Astrocyte (in vitro differentiated cells and primary cell): ENCODE data around the gene RTN1. TPM values are rescaled to one million over a fixed set of nuclear protein-coding genes. Genes with fewer than 3 reads are reported as not detected.

ENCODE experiments used
- DNase-seq: peaks from one replicate; pipeline ENCODE4 v3.0.0-alpha.2; 2010; ENCODE audit warnings: low read depth
- FAIRE-seq: peaks from 2 replicates; lab custom pipeline; 2011; peaks lifted over from hg19 to GRCh38; lab: Jason Lieb, UNC
- H2AFZ ChIP-seq: 2 replicates; pipeline ENCODE4 v1.6.0; 2012; ENCODE audit warnings: low read depth, low read length, inconsistent platforms
- H3K27ac ChIP-seq: 2 replicates; pipeline ENCODE4 v1.5.1; 2011; ENCODE audit warnings: low read depth, low read length, inconsistent platforms
- H3K27me3 ChIP-seq: 2 replicates; pipeline ENCODE4 v1.6.0; 2011; ENCODE audit warnings: low read length, inconsistent platforms; ENCODE audit not compliant: insufficient read depth
- H3K36me3 ChIP-seq: 2 replicates; pipeline ENCODE4 v1.5.1; 2011; ENCODE audit warnings: low read length, inconsistent platforms; ENCODE audit not compliant: insufficient read depth
- H3K4me1 ChIP-seq: 2 replicates; pipeline ENCODE4 v1.5.1; 2011; ENCODE audit warnings: low read length, inconsistent platforms; ENCODE audit not compliant: insufficient read depth
- H3K4me2 ChIP-seq: 2 replicates; pipeline ENCODE4 v1.6.0; 2012; ENCODE audit warnings: low read length, inconsistent platforms
- H3K4me3 ChIP-seq: 2 replicates; pipeline ENCODE4 v1.5.1; 2011; ENCODE audit warnings: low read depth, mild to moderate bottlenecking, low read length, inconsistent platforms; ENCODE audit not compliant: insufficient read depth
- H3K79me2 ChIP-seq: 2 replicates; pipeline ENCODE4 v1.6.0; 2012; ENCODE audit warnings: mild to moderate bottlenecking, low read length, inconsistent platforms; ENCODE audit not compliant: insufficient read depth
- H3K9ac ChIP-seq: 2 replicates; pipeline ENCODE4 v1.6.0; 2012; ENCODE audit warnings: mild to moderate bottlenecking, low read length, inconsistent platforms
- H3K9me3 ChIP-seq: 2 replicates; pipeline ENCODE4 v1.5.1; 2012; ENCODE audit warnings: low read depth, mild to moderate bottlenecking, low read length, inconsistent platforms; ENCODE audit not compliant: insufficient read depth
- H4K20me1 ChIP-seq: 2 replicates; pipeline ENCODE4 v1.6.0; 2012; ENCODE audit warnings: low read length, inconsistent platforms; ENCODE audit not compliant: insufficient read depth
- H3K27ac Mint-ChIP-seq: one replicate; pipeline ENCODE4 v1.8.0; 2021; ENCODE audit warnings: mild to moderate bottlenecking, mixed read lengths; ENCODE audit not compliant: unreplicated experiment
- H3K27me3 Mint-ChIP-seq: one replicate; pipeline ENCODE4 v1.8.0; 2021; ENCODE audit warnings: low read depth, mixed read lengths; ENCODE audit not compliant: unreplicated experiment
- H3K36me3 Mint-ChIP-seq: one replicate; pipeline ENCODE4 v1.8.0; 2021; ENCODE audit warnings: low read depth, mixed read lengths; ENCODE audit not compliant: unreplicated experiment
- H3K4me1 Mint-ChIP-seq: one replicate; pipeline ENCODE4 v1.8.0; 2021; ENCODE audit warnings: low read depth, mixed read lengths; ENCODE audit not compliant: unreplicated experiment
- H3K4me3 Mint-ChIP-seq: one replicate; pipeline ENCODE4 v1.8.0; 2021; ENCODE audit warnings: mild to moderate bottlenecking, moderate library complexity, mixed read lengths; ENCODE audit not compliant: unreplicated experiment
- H3K9me3 Mint-ChIP-seq: one replicate; pipeline ENCODE4 v1.8.0; 2021; ENCODE audit warnings: mild to moderate bottlenecking, mixed read lengths; ENCODE audit not compliant: unreplicated experiment
- EZH2 ChIP-seq: IDR thresholded peaks from 2 replicates; pipeline ENCODE4 v1.6.1; 2012; ENCODE audit warnings: mild to moderate bottlenecking, low read length, inconsistent platforms; ENCODE audit not compliant: insufficient read depth
- total RNA-seq: library from RNA; stranded (reverse); gene quantifications from 2 replicates; pipeline ENCODE4 v1.2.1, GENCODE V29; 2021
- TF ChIP-seq, protein P1 (sequence below): IDR thresholded peaks from 2 replicates; pipeline ENCODE4 v1.5.1; 2011; ENCODE audit warnings: low read depth, mild to moderate bottlenecking, inconsistent platforms, low read length, moderate library complexity; ENCODE audit not compliant: insufficient read depth

The RTN1 gene
- total RNA-seq, 1 donor from 2014 or later = 1.2 TPM

DNA sequence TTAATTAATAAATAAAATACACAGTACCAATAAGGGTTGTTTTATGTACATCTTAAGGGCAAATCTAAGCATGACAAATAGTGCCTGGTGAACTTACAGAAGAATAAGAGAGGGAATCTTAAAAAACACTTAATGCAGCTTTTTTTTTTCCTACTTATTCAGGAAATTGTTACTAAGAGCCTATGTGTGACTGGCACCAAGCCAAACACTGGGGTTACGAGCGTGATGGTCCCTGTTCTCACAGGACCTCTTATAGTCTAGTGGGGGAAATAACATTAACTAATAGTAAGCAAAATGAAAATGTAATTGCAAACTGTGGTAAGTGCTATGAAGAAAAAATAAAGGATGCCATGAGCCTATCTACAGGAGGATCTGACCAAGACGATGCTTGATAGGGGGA, 53.6 kb downstream of the RTN1 start:
- no peak overlapping the region for H2AFZ ChIP-seq
- H3K4me2 ChIP-seq = no peak overlapping the region
- no peaks in the 10 kb centered on the region for H3K9me3 Mint-ChIP-seq
- no peak overlapping the region for H3K9ac ChIP-seq
- TF ChIP-seq, protein P1, sequence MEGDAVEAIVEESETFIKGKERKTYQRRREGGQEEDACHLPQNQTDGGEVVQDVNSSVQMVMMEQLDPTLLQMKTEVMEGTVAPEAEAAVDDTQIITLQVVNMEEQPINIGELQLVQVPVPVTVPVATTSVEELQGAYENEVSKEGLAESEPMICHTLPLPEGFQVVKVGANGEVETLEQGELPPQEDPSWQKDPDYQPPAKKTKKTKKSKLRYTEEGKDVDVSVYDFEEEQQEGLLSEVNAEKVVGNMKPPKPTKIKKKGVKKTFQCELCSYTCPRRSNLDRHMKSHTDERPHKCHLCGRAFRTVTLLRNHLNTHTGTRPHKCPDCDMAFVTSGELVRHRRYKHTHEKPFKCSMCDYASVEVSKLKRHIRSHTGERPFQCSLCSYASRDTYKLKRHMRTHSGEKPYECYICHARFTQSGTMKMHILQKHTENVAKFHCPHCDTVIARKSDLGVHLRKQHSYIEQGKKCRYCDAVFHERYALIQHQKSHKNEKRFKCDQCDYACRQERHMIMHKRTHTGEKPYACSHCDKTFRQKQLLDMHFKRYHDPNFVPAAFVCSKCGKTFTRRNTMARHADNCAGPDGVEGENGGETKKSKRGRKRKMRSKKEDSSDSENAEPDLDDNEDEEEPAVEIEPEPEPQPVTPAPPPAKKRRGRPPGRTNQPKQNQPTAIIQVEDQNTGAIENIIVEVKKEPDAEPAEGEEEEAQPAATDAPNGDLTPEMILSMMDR = no peak
- no peak for TF ChIP-seq EZH2
- no peaks in the 10 kb centered on the region for H4K20me1 ChIP-seq
- H3K4me1 Mint-ChIP-seq = no peaks in the 10 kb centered on the region
- no peaks in the 10 kb centered on the region for H3K4me1 ChIP-seq
- no peaks in the 10 kb centered on the region for H3K27me3 Mint-ChIP-seq
- H3K27ac Mint-ChIP-seq = no peak overlapping the region
- H3K79me2 ChIP-seq = no peaks in the 10 kb centered on the region
- FAIRE-seq (no peak), DNase-seq (no peak)
- H3K9me3 ChIP-seq = no peaks in the 10 kb centered on the region
- H3K36me3 Mint-ChIP-seq = no peaks in the 10 kb centered on the region
- no peak overlapping the region for H3K4me3 ChIP-seq
- H3K27me3 ChIP-seq = no peaks in the 10 kb centered on the region
- H3K4me3 Mint-ChIP-seq = no peak overlapping the region
- no peaks in the 10 kb centered on the region for H3K36me3 ChIP-seq
- H3K27ac ChIP-seq = no peak overlapping the region

DNA sequence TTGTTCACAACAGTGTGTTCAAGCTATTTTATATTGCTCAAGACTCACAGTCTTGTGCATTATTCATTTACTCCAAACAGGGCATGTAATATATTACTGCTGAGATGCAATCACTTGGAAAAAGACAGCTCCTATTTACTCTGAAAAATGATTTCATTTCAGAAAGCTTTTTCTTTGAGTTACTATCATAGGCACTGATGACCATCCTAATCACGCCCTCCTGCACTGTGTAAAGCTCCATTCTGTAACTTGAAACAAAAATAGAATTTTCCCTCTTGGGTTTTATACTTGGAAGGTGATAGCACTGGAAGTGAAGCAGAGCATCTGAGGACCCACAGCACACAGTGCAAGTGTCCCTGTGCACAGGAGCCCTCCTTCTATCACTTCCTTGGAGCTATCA, 55.6 kb downstream of the RTN1 start:
- Histone ChIP-seq H3K79me2 (no peaks in the 10 kb centered on the region), H3K4me1 (no peaks in the 10 kb centered on the region), H3K9me3 (no peaks in the 10 kb centered on the region), H3K9ac (no peak overlapping the region), H3K4me2 (no peak overlapping the region), H4K20me1 (no peaks in the 10 kb centered on the region), H3K27me3 (no peaks in the 10 kb centered on the region), H3K36me3 (no peaks in the 10 kb centered on the region), H3K27ac (no peak overlapping the region), H3K4me3 (no peak overlapping the region), H2AFZ (no peak overlapping the region)
- H3K27me3 Mint-ChIP-seq = no peaks in the 10 kb centered on the region
- H3K4me1 Mint-ChIP-seq = no peaks in the 10 kb centered on the region
- H3K27ac Mint-ChIP-seq = no peak overlapping the region
- FAIRE-seq = no peak
- TF ChIP-seq, protein P1 = no peak
- TF ChIP-seq EZH2 = no peak
- no peak overlapping the region for H3K4me3 Mint-ChIP-seq
- no peaks in the 10 kb centered on the region for H3K9me3 Mint-ChIP-seq
- H3K36me3 Mint-ChIP-seq = no peaks in the 10 kb centered on the region
- no peak for DNase-seq

DNA sequence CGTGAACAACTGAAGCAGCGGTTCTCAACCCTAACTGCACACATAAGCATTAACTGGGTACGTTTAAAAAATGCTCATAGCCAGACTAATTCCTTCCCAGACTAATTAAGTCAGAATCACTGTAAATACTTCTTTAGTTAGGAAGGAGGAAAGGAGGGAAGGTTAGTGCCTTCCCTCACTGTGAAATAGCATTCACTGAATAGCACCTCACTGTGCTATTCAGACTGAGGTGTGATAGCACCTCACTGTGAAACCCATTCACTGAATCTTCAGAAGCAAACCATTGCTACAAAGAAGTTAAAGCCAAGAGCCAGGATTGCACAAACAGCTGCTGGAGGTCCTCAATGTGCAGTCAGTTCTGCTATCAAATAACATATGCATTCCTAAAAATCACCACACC, 58.8 kb downstream of the RTN1 start:
- H3K4me1 ChIP-seq = no peaks in the 10 kb centered on the region
- Mint-ChIP-seq H3K36me3 (no peaks in the 10 kb centered on the region), H3K9me3 (no peaks in the 10 kb centered on the region), H3K27ac (no peak overlapping the region), H3K4me3 (no peak overlapping the region), H3K4me1 (no peaks in the 10 kb centered on the region), H3K27me3 (no peaks in the 10 kb centered on the region)
- TF ChIP-seq, protein P1 = no peak
- no peak for TF ChIP-seq EZH2
- no peaks in the 10 kb centered on the region for H4K20me1 ChIP-seq
- H3K4me3 ChIP-seq = no peak overlapping the region
- no peaks in the 10 kb centered on the region for H3K9me3 ChIP-seq
- no peak overlapping the region for H3K27ac ChIP-seq
- FAIRE-seq (no peak), DNase-seq (no peak)
- no peaks in the 10 kb centered on the region for H3K79me2 ChIP-seq
- no peak overlapping the region for H3K4me2 ChIP-seq
- H3K27me3 ChIP-seq = no peaks in the 10 kb centered on the region
- H3K9ac ChIP-seq = no peak overlapping the region
- no peaks in the 10 kb centered on the region for H3K36me3 ChIP-seq
- no peak overlapping the region for H2AFZ ChIP-seq
